ENCODE measurements around the gene CYP2D6. TPM values are rescaled to one million over a fixed set of nuclear protein-coding genes. Genes with fewer than 3 reads are reported as not detected.

CYP2D6 gene
- total and polyA plus RNA-seq, 10 of the 15 experiments (the other 5 are each of a cell fraction or from before 2014, with no cell fraction given), result 0.08 to 1.4 (median 0.39) TPM

DNA sequence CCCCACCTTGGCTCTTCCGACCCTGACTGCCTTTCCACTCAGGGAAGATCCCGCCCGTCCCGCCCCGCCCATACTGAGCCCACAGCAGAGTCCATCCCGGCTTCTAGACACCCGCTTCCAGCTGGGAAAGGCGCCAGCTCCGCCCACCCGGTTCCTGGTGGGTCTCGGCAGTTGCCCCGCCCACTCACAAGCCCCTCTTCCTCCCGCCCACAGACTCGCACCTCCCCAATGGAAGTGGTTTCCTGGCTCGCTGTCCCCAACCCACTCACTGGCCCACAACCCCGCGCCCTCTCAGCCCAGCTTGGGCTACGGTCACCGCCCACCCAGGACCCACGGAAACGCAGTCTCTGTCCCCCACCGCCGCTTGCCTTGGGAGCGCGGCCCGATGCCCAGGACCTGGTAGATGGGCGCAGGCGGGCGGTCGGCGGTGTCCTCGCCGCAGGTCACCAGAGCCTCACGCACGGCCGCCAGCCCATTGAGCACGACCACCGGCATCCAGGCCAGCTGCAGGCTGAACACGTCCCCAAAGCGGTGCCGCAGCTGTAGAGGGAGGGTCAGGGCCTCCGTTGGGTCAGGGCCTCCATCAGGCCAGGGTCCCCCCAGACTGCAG, 22.2 kb upstream of the CYP2D6 start:
- ChIA-PET CTCF (interaction anchor here (0.6 kb wide), 1 partner anchor 308 kb away, joined by 3 read pairs; no protein-coding TSS in a partner anchor), SMC1A (ENCODE audit: uncharacterized antibody, unreplicated experiment) (no interaction called here), RAD21 (ENCODE audit: unreplicated experiment) (no interaction called here), POLR2A (no interaction called here)
- DNase-seq (ENCODE audit: low read depth, low spot score), result no peak
- no peak overlapping the region for H3K4me2 ChIP-seq (ENCODE audit: control insufficient read depth, insufficient read depth)
- no peaks in the 10 kb centered on the region for H4K20me1 ChIP-seq (ENCODE audit: control insufficient read depth, insufficient read depth)
- intact Hi-C loops (cut with micrococcal nuclease; ENCODE audit: unreplicated experiment), result no loop called here
- H3K4me1 ChIP-seq (ENCODE audit: control insufficient read depth, insufficient read depth, low read length), result no peaks in the 10 kb centered on the region
- TF ChIP-seq TAF1 (IDR thresholded peaks at IDR 0.05; ENCODE audit: borderline replicate concordance, low read depth, low read length) (no peak), STAT1 (conservative IDR thresholded peaks at IDR 0.05) (no peak), FOS (IDR thresholded peaks at IDR 0.05; ENCODE audit: borderline replicate concordance, extremely low read depth, insufficient read length) (no peak), POLR2AphosphoS5 (IDR thresholded peaks at IDR 0.05; ENCODE audit: low read length) (no peak), NR2C2 (IDR thresholded peaks at IDR 0.05; ENCODE audit: borderline replicate concordance, control insufficient read depth, insufficient read length, low read depth) (no peak)
- in situ Hi-C loops (cut with MboI), result no loop called here
- 95% methylated on average over 28 of the region's 42 CpGs for WGBS (ENCODE audit: insufficient coverage, insufficient replicate concordance, low lambda C conversion rate, missing lambda C conversion rate)
- no peaks in the 10 kb centered on the region for H3K79me2 ChIP-seq (ENCODE audit: control insufficient read depth, insufficient read depth, low read length)
- no peaks in the 10 kb centered on the region for H3K27me3 ChIP-seq (replicated peaks in 1 of 2; ENCODE audit: control insufficient read depth in 2 of 2, insufficient read depth in 2 of 2, low read length in 1 of 2)
- FAIRE-seq, result no peak
- H3K9me3 ChIP-seq (replicated peaks; ENCODE audit: control insufficient read depth, insufficient read depth, low read length), result no peaks in the 10 kb centered on the region
- no peak for ATAC-seq
- peaks cover 2 to 7% of the 10 kb centered on the region in 2 experiments; a peak in 3 of 4 replicates for H3K36me3 ChIP-seq (ENCODE audit: control insufficient read depth in 2 of 2, insufficient read depth in 2 of 2, low read length in 1 of 2)
- no peak overlapping the region for H2AFZ ChIP-seq (ENCODE audit: control insufficient read depth, low read depth, low read length)
- no peak overlapping the region for H3K27ac ChIP-seq (ENCODE audit: control insufficient read depth, insufficient read depth)
- no TSS peak for BruUV-seq (replicated peaks)
- no peak overlapping the region for H3K9ac ChIP-seq (ENCODE audit: control insufficient read depth, insufficient read depth, low read length)
- no peak overlapping the region for H3K4me3 ChIP-seq

DNA sequence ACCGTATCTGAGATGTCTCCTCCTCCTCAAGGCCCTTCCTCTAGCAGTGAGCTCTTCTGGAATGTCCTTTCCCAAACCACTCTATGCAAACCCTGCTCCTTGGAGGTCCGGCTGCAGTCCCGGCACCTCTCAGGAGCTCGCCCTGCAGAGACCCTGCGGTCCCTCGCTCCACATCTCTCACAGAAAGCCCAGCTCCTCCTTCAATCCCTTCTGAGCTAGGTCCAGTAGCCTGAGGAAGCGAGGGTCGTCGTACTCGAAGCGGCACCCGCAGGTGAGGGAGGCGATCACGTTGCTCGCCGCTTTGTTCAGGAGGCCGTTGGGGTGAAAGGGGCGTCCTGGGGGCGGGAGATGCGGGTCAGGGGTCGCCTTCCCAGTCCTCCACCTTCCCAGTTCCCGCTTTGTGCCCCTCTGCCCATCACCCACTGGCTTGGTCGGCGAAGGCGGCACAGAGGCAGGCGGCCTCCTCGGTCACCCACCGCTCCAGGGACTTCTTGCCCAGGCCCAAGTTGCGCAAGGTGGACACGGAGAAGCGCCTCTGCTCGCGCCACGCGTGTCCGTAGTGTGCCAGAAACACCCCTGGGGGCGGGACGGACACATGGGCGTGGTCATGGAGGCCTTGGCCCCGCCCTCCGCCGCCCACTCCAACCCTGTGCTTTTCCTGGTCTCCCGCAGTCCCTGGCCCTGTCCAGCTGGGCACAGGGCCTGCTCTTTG, 21.5 kb upstream of the CYP2D6 start:
- Histone ChIP-seq H3K79me2 (ENCODE audit: control insufficient read depth, insufficient read depth, low read length) (no peaks in the 10 kb centered on the region), H3K27ac (ENCODE audit: control insufficient read depth, insufficient read depth) (no peak overlapping the region), H3K4me3 (no peak overlapping the region), H2AFZ (ENCODE audit: control insufficient read depth, low read depth, low read length) (no peak overlapping the region), H3K9ac (ENCODE audit: control insufficient read depth, insufficient read depth, low read length) (no peak overlapping the region), H3K9me3 (replicated peaks; ENCODE audit: control insufficient read depth, insufficient read depth, low read length) (no peaks in the 10 kb centered on the region), H3K4me1 (ENCODE audit: control insufficient read depth, insufficient read depth, low read length) (no peaks in the 10 kb centered on the region), H3K4me2 (ENCODE audit: control insufficient read depth, insufficient read depth) (no peak overlapping the region), H3K36me3 (ENCODE audit: control insufficient read depth in 2 of 2, insufficient read depth in 2 of 2, low read length in 1 of 2) (peaks cover 2 to 7% of the 10 kb centered on the region in 2 experiments; a peak in 3 of 4 replicates), H4K20me1 (ENCODE audit: control insufficient read depth, insufficient read depth) (no peaks in the 10 kb centered on the region), H3K27me3 (replicated peaks in 1 of 2; ENCODE audit: control insufficient read depth in 2 of 2, insufficient read depth in 2 of 2, low read length in 1 of 2) (no peaks in the 10 kb centered on the region)
- CTCF ChIA-PET, result no interaction called here
- no TSS peak for BruUV-seq (replicated peaks)
- intact Hi-C loops (cut with micrococcal nuclease; ENCODE audit: unreplicated experiment), result no loop called here
- RAD21 ChIA-PET (ENCODE audit: unreplicated experiment), result no interaction called here
- no peak for FAIRE-seq
- SMC1A ChIA-PET (ENCODE audit: uncharacterized antibody, unreplicated experiment), result no interaction called here
- POLR2A ChIA-PET, result no interaction called here
- no peak for ATAC-seq
- in situ Hi-C loops (cut with MboI), result no loop called here
- no peak for DNase-seq (ENCODE audit: low read depth, low spot score)
- WGBS (ENCODE audit: insufficient coverage, insufficient replicate concordance, low lambda C conversion rate, missing lambda C conversion rate), result 96% methylated on average over 37 of the region's 43 CpGs
- TF ChIP-seq BCL11A (IDR thresholded peaks at IDR 0.05; ENCODE audit: low read depth, low read length) (no peak), HDAC6 (IDR thresholded peaks at IDR 0.05; ENCODE audit: unreplicated experiment) (no peak), CREM (IDR thresholded peaks at IDR 0.05; ENCODE audit: low read depth) (no peak), SREBF2 (IDR thresholded peaks at IDR 0.05; ENCODE audit: low read length) (no peak), CBFB (IDR thresholded peaks at IDR 0.05; ENCODE audit: low read depth) (no peak), ATF7 (IDR thresholded peaks at IDR 0.05; ENCODE audit: low read depth) (no peak), KAT2A (conservative IDR thresholded peaks at IDR 0.05; ENCODE audit: control insufficient read depth, low read depth, low read length) (no peak), EED (IDR thresholded peaks at IDR 0.05; ENCODE audit: low read depth) (no peak), NBN (IDR thresholded peaks at IDR 0.05) (no peak), HDGF (IDR thresholded peaks at IDR 0.05) (no peak)
- TF ChIP-seq, protein P1, sequence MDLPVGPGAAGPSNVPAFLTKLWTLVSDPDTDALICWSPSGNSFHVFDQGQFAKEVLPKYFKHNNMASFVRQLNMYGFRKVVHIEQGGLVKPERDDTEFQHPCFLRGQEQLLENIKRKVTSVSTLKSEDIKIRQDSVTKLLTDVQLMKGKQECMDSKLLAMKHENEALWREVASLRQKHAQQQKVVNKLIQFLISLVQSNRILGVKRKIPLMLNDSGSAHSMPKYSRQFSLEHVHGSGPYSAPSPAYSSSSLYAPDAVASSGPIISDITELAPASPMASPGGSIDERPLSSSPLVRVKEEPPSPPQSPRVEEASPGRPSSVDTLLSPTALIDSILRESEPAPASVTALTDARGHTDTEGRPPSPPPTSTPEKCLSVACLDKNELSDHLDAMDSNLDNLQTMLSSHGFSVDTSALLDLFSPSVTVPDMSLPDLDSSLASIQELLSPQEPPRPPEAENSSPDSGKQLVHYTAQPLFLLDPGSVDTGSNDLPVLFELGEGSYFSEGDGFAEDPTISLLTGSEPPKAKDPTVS (IDR thresholded peaks at IDR 0.05; ENCODE audit: low read depth, low read length), result no peak

Measured in GM12878 (cell line).